ENCODE measurements around the gene PDIA5.

- TF ChIP-seq CTCF (IDR thresholded peaks at IDR 0.05) (no peak), EZH2 (IDR thresholded peaks at IDR 0.05; ENCODE audit: borderline replicate concordance, insufficient read depth, low read depth, low read length, poor library complexity, severe bottlenecking) (no peak)
These were observed 9.3 kb downstream of the PDIA5 start for GRCh38 chr3:123076112-123076495.
